SKM-1 (cell line): Measurements from ENCODE around the gene PDZD2.

Experiments used
- DNase-seq: peaks from one replicate; lab custom pipeline; 2025; ENCODE audit not compliant: unreplicated experiment; lab: John Stamatoyannopoulos, UW

The PDZD2 gene

GRCh38 chr5:31860726-31861433, 221.9 kb downstream of the PDZD2 start:
- DNase-seq = no peak

- no peak for DNase-seq
These were observed 222.7 kb downstream of the PDZD2 start for GRCh38 chr5:31861601-31862000.

- DNase-seq = no peak
These were observed 225.1 kb downstream of the PDZD2 start for GRCh38 chr5:31863991-31864411.

GRCh38 chr5:31866166-31866565, 227.2 kb downstream of the PDZD2 start:
- DNase-seq = no peak

DNA sequence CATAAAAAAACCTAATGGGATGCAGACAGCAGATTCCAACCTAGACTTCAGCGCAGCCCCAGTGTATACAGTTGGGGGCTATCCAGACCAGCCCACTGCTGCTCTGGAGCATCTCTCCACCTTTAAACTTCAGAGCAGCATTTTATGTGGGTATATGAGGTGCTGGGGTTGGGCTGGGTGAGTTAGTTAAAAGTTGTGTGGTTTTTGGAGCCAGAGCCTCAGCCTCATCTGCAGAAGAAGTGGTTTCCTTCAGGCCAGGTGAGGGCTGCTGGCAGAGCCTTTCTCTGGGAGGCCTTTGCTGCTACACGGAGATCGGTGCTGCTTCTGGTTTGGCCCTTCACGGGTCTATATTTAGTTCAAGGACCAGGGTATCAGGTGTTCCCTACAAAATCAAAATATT, 228.3 kb downstream of the PDZD2 start:
- DNase-seq = no peak

DNA sequence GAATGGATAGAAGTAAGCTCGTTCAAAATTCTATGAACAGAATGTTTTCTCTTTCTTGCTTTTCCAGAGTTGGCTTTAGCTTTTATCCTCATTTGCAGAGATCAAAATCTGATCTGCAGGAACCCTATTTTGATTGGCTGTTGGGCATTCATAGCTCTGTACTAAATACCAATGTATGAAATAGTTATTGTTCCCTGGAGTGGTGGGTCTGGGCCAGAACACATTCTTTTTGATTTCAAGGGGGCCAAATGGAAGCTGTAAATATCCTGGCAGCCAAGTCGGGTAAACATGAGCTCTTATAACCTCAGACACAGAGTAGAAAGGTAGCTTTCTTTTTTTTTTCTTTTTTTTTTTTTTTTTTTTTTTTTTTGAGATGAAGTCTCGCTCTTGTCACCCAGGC, 241.5 kb downstream of the PDZD2 start:
- no peak for DNase-seq

DNA sequence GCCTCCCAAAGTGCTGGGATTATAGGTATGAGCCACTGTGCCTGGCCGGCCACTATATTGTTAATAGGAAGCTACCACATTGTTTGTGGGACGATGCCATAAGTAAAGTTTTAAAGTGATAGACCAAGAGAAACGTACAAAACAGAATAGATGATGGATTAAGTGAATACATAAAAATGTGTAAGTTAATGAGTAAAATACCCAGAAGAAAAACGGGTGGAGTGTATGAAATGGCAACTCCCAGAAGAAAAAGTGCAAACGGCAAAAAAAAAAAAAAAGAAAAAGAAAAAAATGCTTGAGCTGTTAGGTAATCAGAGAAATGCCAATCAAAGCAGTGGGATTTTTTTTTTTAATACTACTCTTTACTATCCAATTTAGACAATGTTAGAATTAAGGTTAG, 246.0 kb downstream of the PDZD2 start:
- DNase-seq = no peak

DNA sequence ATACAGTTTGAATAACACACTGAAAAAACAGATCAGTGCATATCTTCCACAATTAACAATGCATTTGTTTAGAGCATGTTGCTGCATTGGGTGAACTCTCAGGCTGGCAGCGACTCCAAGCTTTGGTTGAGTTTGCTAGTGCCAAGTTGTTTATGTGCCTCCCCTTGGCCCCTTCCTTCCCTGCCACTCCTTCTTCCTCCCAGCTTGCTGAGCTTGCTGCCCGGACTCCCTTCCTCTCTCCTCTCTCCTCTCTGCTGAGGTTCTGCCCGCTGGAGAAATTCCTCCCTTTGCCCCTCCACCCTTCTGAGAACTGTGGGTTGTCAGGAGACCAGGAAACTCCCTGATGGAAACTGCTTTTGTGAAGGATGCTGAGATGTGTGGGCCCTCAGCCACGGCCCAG, 247.3 kb downstream of the PDZD2 start:
- no peak for DNase-seq

- no peak for DNase-seq
These were observed 248.6 kb downstream of the PDZD2 start for GRCh38 chr5:31887556-31887955.

- no peak for DNase-seq
These were observed 249.6 kb downstream of the PDZD2 start for GRCh38 chr5:31888564-31888963.

- no peak for DNase-seq
These were observed 250.2 kb downstream of the PDZD2 start for GRCh38 chr5:31889001-31889561.

DNA sequence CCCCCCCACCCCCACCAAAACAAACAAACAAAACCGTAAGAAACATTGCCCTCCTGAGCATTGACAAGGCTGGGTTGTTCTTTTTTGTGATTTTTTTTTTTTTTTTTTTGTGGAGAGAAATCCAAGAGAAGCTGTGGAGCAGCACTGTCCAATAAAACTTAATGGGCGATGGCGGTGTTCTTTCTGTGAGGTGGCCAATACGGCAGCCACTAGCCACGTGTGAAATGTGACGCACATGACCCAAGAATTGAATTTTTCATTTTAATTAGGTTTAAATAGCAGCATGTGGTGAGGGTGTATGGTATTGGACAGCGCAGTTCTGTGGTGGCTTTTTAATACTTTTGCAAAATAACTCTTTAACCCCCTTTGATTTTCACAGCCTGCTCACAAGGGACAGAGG, 251.1 kb downstream of the PDZD2 start:
- DNase-seq = no peak

DNA sequence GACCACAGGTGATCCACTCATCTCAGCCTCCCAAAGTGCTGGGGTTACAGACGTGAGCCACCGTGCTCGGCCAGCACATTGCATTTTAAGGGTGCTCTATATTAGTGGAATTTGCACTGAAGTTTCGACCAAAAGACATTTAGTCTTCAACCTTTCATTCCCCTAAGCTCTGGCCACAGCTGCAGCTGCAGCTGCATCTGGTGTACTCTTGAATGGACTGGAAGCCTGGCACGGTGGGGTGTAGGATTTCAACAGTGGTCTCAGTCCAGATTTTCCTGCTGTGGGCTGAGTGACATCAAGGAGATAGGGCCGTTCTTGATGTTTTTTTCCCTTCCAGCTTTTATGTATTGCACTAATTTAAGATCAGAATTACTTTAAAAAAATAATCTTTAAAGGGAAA, 255.2 kb downstream of the PDZD2 start:
- no peak for DNase-seq

- DNase-seq = no peak
These were observed 256.4 kb downstream of the PDZD2 start for GRCh38 chr5:31895199-31895820.

DNA sequence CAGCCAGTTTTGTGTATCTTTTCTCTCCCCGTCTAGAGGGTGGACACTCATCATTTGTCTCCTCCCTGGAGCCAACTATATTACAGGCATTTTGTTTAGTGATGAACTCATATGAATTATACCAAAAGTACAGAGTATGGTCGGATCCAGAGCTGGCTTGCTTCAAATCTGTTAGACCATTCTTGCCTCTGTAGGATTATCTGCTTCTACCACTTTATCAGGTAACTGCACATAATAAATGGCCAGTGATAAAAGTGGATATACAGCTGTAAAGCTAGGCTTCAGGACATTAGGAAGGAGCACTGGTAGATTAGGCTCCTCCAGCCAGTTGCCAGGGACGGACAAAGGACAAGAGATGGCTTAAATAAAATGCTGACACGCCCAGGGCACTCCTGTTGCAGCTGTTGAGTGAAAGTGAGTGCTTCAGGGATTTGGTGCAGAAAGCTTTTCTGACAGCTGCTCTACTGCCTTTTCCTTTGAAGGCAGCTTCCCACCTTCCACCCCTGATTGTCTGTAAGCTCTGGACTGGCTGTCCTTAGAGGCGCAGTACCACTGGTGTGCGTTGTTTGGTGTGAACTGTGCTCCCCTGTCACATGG, 259.2 kb downstream of the PDZD2 start:
- DNase-seq = no peak

- no peak for DNase-seq
These were observed 261.4 kb downstream of the PDZD2 start for GRCh38 chr5:31900296-31900865.

DNA sequence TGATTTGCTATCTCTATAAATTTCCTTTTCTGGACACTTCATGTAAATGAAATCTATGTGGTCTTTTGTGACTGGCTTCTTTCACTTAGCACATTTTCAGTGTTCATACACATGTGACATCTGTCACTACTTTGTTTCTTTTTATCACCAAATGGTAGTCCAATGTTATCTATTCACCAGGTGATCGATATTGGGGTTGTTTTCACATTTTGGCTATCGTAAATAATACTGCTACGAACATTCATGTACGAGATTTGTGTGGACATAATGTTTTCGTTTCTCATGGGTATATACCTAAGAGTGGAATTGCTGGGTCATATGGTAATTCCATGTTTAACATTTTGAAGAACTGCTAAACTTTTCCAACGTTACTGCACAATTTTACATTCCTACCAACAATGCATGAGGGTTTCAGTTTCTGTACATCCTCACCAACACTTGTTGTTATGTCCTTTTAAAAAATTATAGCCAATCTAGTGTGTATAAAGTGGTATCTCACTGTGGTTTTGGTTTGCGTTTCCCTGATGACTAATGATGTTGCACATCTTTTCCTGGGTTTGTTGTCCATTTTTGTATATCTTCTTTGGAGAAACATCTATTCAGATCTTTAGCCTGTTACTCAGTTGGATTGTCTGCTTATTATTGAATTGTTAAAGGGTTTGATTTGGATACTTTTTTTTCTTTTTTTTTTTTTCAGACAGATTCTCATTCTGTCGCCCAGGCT, 263.0 kb downstream of the PDZD2 start:
- no peak for DNase-seq

DNA sequence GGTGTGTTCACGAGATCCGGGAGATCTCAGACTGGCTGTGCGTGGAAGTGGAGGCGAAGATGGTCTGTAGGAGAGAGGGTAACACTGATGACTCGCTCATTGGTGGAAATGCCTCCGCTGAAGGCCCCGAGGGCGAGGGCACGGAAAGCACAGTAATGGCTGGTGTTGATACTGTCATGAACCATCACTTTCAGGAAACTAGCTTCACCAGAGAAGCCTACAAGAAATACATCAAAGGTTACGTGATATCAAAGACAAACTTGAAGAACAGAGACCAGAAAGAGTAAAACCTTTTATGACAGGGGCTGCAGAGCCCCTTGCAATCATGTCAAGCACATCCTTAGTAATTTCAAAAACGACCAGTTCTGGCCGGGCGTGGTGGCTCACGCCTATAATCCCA, 269.5 kb downstream of the PDZD2 start:
- DNase-seq = no peak

- DNase-seq = no peak
These were observed 270.1 kb downstream of the PDZD2 start for GRCh38 chr5:31909073-31909472.

DNA sequence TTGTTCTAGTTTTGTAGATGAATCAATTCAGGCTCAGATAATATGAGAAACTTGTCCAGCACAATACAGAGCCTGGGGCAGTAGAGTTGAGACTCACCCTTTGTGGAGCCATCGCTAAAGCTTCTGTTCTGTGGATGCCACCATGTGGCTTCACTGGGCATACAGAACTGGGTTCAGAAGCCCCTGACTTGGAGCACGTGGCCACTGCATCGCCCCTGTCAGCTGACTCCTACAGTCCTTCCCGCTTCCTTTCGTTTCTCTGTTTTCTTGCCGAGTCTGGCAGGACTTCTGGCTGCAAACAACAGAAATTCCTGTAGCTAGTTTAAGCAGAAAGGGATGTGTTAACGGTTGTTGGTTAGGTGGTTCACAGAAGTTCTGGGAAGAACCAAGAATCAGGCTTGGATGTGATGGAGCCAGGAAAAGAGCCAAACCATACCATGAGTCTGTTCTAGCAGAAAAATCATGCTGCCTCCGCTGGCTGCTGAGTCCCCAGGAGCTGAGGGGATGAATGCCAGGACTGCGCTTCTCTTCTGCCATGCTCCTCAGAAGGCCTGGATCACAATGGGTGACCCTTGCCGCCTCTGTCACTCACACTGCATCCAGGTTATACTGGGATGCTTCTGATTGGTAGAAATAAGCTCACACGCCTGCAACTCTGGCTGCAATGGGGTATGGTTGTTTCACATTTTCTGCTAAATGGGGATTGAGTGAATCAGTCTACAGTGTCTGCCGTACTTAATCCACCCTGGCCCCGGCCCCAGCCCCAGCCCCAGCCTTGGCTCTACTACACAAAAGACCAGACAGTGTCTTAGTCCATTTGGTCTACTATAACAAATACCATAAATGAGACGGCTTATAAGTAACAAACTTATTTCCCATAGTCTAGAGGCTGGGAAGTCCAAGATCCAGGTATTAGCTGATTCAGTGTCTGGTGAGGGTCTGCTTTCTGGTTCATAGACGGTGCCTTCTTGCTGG, 272.6 kb downstream of the PDZD2 start:
- DNase-seq = no peak
